Neural cell (in vitro differentiated cells): ENCODE data around the gene S100A12.

ENCODE experiments used
- CTCF ChIP-seq: fragments of 450-650 bp; IDR thresholded peaks from 2 replicates; pipeline ENCODE4 v1.5.1; 2014; ENCODE audit warnings: antibody characterized with exemption, mild to moderate bottlenecking, moderate library complexity; ENCODE audit not compliant: poor library complexity, severe bottlenecking
- POLR2AphosphoS5 ChIP-seq: IDR thresholded peaks from 2 replicates; pipeline ENCODE4 v1.6.1; 2012

GRCh38 chr1:153368495-153368894 is 6.9 kb downstream of the S100A12 start:
- TF ChIP-seq CTCF (no peak), POLR2AphosphoS5 (no peak)
